GM18951 (cell line): ENCODE data around the gene DNAAF2.
"Not testable (repeated sequence)": the region's sequence is repeated elsewhere in the genome, so short reads cannot be mapped to it uniquely, and the experiment has no call there.

Source experiments
- POLR2A ChIP-seq: IDR thresholded peaks from 4 replicates; pipeline ENCODE4 v1.6.1; 2011; ENCODE audit warnings: mild to moderate bottlenecking; ENCODE audit not compliant: insufficient read length, insufficient read depth; ENCODE audit errors: extremely low read depth
- in situ Hi-C: fragments of 300-500 bp; cut with MboI; formaldehyde crosslinking; loops from one replicate; pipeline ENCODE4 v1.12.0; 2022; ENCODE audit warnings: low sequenced_read_pairs, mixed read lengths, inconsistent platforms; ENCODE audit not compliant: unreplicated experiment

The DNAAF2 gene

GRCh38 chr14:49634547-49635334 is at the start of gene DNAAF2:
Gene DNAAF2 (minus strand): TSS chr14:49635244. CDS start chr14:49635149, 95 bp downstream.
- TF ChIP-seq POLR2A: no peak
- in situ Hi-C loops: loop anchor here (25.0 kb wide), 1 partner anchor 478 kb away; the partner anchor contains the start of gene VCPKMT

DNA sequence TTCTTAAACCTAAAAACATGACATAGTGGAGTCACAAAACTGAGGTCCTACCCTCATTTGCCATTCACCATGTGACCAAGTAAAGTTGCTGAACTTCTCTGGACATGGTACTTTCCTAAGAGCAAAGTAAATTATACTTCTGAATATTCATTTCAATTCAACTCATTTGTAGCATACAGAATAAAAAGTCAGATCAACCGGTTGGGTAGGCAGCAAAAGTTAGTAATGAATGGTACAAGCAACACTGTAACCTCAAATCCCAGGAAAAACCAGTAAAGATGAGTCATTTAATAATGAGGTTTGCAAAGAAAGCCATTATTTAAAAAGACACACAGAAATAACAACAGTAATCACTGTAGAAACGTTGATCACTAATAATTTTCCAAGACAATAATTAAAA is 44.2 kb upstream of the DNAAF2 start:
- in situ Hi-C loops: no loop called here
- TF ChIP-seq POLR2A: no peak

DNA sequence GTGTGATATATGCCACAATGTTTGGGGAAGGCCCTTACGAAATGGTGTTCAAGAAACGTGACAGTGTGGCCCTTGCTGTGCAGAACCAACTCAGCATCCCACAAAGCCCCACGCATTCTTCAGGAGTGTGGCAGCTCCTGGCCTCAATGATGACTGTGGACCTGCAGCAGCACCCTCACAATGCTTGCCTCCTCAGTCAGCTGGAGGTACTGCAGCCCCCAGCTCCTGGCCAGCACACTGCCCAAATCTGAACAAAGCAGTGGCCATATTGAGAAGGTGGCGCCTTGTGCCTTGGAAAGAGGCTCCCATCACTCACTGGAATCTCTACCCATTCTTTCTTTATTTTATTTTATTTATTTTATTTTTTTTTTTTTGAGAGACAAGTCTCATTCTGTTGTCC is 42.6 kb upstream of the DNAAF2 start:
- in situ Hi-C loops: no loop called here
- no peak for TF ChIP-seq POLR2A

GRCh38 chr14:49673586-49673985 is 38.5 kb upstream of the DNAAF2 start:
- TF ChIP-seq POLR2A: no peak
- in situ Hi-C loops: no loop called here

GRCh38 chr14:49670475-49670874 is 35.4 kb upstream of the DNAAF2 start:
- no peak for TF ChIP-seq POLR2A
- in situ Hi-C loops: no loop called here

DNA sequence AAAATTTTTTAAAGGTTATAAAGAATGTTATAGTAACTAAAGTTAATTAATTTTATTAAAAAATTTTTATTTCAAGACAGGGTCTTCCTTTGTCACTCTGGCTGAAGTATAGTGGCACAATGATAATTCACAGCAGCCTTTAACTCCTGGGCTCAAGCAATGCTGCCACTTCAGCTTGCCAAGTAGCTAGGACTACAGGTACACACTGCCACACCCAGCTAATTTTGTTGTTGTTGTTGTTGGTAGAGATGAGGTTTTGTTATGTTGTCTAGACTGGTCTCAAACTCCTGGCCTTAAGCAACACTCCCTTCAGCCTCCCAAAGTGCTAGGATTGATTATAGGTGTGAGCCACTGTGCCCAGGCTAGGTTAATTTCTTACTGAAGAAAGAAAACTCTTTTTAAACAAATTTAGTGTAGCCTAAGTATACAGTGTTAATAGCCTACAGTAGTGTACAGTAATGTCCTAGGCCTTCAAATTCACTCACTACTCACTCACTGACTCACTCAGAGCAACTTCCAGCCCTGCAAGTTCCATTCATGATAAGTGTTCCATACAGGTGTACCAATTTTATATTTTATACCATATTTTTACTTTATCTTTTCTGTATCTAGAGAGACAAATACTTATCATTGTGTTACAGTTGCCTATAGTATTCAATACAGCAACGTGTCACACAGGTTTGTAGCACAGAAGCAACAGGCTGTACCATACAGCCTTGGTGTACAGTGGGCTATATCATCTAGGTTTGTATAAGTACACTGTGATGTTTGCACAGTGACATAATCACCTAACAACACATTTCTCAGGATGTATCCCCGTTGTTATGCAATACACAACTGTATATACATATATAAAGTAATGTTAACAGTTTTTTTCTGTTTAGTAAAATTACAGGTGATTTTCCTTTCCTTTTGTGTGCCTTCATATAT is 24.7 kb upstream of the DNAAF2 start:
- no peak for TF ChIP-seq POLR2A
- in situ Hi-C loops: no loop called here

- in situ Hi-C loops: not testable (repeated sequence)
Observed at GRCh38 chr14:49657500-49657899, 22.5 kb upstream of the DNAAF2 start.

DNA sequence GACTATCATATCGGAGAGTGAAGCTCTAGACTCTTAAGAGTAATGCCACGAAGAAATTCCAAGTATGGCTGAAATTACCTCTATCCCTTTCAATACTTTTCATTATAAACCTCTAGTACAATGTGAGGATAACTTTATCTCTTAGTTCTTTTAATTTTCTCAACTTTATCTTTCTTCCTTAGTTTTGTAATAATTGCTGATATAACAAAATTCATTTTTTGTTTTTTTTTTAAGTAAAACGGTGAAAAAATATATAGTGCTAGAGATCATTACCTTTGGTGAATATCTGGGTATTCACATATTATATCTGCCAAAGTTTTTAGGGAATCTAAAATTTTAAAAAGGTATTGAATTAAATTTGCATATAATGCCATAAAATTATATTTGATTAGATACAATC is 19.5 kb upstream of the DNAAF2 start:
- in situ Hi-C loops: no loop called here
- no peak for TF ChIP-seq POLR2A

DNA sequence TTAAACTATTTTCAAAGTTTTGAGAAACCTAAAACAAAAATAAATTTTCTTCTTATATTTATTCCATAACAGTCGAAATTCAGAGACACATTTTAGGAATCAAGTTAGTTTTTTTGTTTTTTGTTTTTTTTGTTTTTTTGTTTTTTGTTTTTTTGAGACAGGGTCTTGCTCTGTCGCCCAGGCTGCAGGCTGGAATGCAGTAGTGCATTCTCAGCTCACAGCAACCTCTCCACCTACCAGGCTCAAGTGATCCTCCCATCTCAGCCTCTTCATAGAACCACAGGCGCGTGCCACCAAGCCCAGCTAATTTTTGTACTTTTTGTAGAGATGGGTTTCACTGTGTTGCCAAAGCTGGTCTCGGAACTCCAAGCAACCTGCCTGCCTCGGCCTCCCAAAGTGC is 18.5 kb upstream of the DNAAF2 start:
- in situ Hi-C loops: no loop called here
- no peak for TF ChIP-seq POLR2A

- no peak for TF ChIP-seq POLR2A
Observed at GRCh38 chr14:49642163-49642562, 7.1 kb upstream of the DNAAF2 start.

DNA sequence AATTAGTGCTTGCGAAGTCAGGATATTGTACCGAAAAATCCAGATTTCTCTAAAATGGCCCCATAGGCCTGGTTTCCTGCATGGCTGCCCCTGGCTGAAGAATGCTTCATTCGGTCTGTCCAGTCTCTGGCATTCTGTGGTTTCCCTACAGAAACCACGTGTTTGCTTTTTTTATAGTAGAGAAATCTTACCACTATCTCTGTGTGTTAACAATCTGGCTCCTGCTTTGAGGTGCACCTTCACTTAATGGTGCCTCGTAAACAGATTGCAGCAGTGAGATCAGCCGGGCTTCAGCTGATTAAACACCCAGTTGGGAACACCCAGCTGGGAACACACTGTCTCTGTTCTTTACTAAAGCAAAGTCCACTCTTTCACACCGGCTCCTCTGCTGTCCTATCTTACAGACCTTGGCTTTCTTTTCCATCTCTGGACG is 6.7 kb upstream of the DNAAF2 start:
- no peak for TF ChIP-seq POLR2A
- in situ Hi-C loops: loop anchor here (25.0 kb wide), 1 partner anchor 471 kb away; the partner anchor contains the start of gene VCPKMT

More at GRCh38 chr14:49642163-49642562, 7.1 kb upstream of the DNAAF2 start:
- in situ Hi-C loops: loop anchor here (25.0 kb wide), 1 partner anchor 470 kb away; the partner anchor contains the start of gene VCPKMT

- in situ Hi-C loops: loop anchor here (25.0 kb wide), 1 partner anchor 472 kb away; the partner anchor contains the start of gene VCPKMT
- no peak for TF ChIP-seq POLR2A
Observed at GRCh38 chr14:49640540-49641417, 5.7 kb upstream of the DNAAF2 start.
